ENCODE data around the gene USP5. TPM values are rescaled to one million over a fixed set of nuclear protein-coding genes. Genes with fewer than 3 reads are reported as not detected.

Gene USP5
- total RNA-seq, 2 experiments from 2014 or later, result 70.4 to 129 TPM

GRCh38 chr12:6915789-6916285 is 63.9 kb downstream of the USP5 start:
- no peak for TF ChIP-seq CTCF (conservative IDR thresholded peaks at IDR 0.05; ENCODE audit: low read length)
- no peak for TF ChIP-seq EZH2phosphoT487 (IDR thresholded peaks at IDR 0.05; ENCODE audit: borderline replicate concordance, low read depth, low read length)
- ChIA-PET CTCF (ENCODE audit: unreplicated experiment) (no interaction called here), POLR2A (interaction anchor here (1.3 kb wide), 1 partner anchor 28 kb away, joined by 4 read pairs; the partner anchor contains the start of gene RNU7-1)
- H3K4me2 ChIP-seq (ENCODE audit: low read length), result peak overlapping the region; percentile 73
- intact Hi-C loops (cut with micrococcal nuclease; ENCODE audit: unreplicated experiment), result loop anchor here (2.0 kb wide), 1 partner anchor 43 kb away; the partner anchor contains the start of gene SPSB2
- no peak overlapping the region for H3K27ac ChIP-seq (ENCODE audit: low read depth, low read length, poor library complexity, severe bottlenecking)
- DNase-seq (ENCODE audit: low spot score), result no peak
- H3K4me1 ChIP-seq (ENCODE audit: insufficient read depth, low read length, poor library complexity, severe bottlenecking), result peaks cover 48% of the 10 kb centered on the region
- no peaks in the 10 kb centered on the region for H3K9me2 ChIP-seq (ENCODE audit: insufficient read depth, low read length)
- BruUV-seq (replicated peaks), result no TSS peak
- no peaks in the 10 kb centered on the region for H3K9me3 ChIP-seq (ENCODE audit: low read length)
- H3K79me2 ChIP-seq (ENCODE audit: insufficient read depth, low read depth, low read length), result no peaks in the 10 kb centered on the region
- H4K20me1 ChIP-seq (ENCODE audit: insufficient read depth, low read length), result no peaks in the 10 kb centered on the region
- no peak overlapping the region for H2AFZ ChIP-seq (ENCODE audit: low read length)
- H3K36me3 ChIP-seq (ENCODE audit: insufficient read depth, low read length), result peaks cover 5% of the 10 kb centered on the region; the same call in 1 of the 2 replicates
- peak overlapping the region; percentile 71 for H3K4me3 ChIP-seq (ENCODE audit: low read depth, low read length, poor library complexity, severe bottlenecking)

Other genes starting within 250 kb of the USP5 start
- 287 and 319 TPM in 2 replicates for gene CHD4, start 244.8 kb upstream of the USP5 start, total RNA-seq (2014; rRNA removed; shearing (Covaris generic))
- gene CHD4, start 244.8 kb upstream of the USP5 start, total RNA-seq (2022), result 247 and 267 TPM in 2 replicates
- gene LPAR5, start 216.2 kb upstream of the USP5 start, total RNA-seq (2014; rRNA removed; shearing (Covaris generic)), result 7.7 and 14.4 TPM in 2 replicates
- 25.3 and 25.6 TPM in 2 replicates for gene LPAR5, start 216.2 kb upstream of the USP5 start, total RNA-seq (2022)
- gene ACRBP, start 204.7 kb upstream of the USP5 start, total RNA-seq (2014; rRNA removed; shearing (Covaris generic)), result 3.6 and 4.4 TPM in 2 replicates
- 9.3 and 9.4 TPM in 2 replicates for gene ACRBP, start 204.7 kb upstream of the USP5 start, total RNA-seq (2022)
- gene ING4, start 189.0 kb upstream of the USP5 start, total RNA-seq (2014; rRNA removed; shearing (Covaris generic)), result 27.1 and 38.1 TPM in 2 replicates
- 30.8 and 37.0 TPM in 2 replicates for gene ING4, start 189.0 kb upstream of the USP5 start, total RNA-seq (2022)
- gene ZNF384, start 162.8 kb upstream of the USP5 start, total RNA-seq (2014; rRNA removed; shearing (Covaris generic)), result 48.2 and 48.6 TPM in 2 replicates
- 95.5 and 109 TPM in 2 replicates for gene ZNF384, start 162.8 kb upstream of the USP5 start, total RNA-seq (2022)
- 0.98 and 1.2 TPM in 2 replicates for gene PIANP, start 151.3 kb upstream of the USP5 start, total RNA-seq (2014; rRNA removed; shearing (Covaris generic))
- 15.2 and 15.4 TPM in 2 replicates for gene PIANP, start 151.3 kb upstream of the USP5 start, total RNA-seq (2022)
- 64.8 and 71.2 TPM in 2 replicates for gene COPS7A, start 128.1 kb upstream of the USP5 start, total RNA-seq (2014; rRNA removed; shearing (Covaris generic))
- 51.1 and 53.8 TPM in 2 replicates for gene COPS7A, start 128.1 kb upstream of the USP5 start, total RNA-seq (2022)
- 87.3 and 96.2 TPM in 2 replicates for gene MLF2, start 99.0 kb upstream of the USP5 start, total RNA-seq (2014; rRNA removed; shearing (Covaris generic))
- 79.7 and 81.3 TPM in 2 replicates for gene MLF2, start 99.0 kb upstream of the USP5 start, total RNA-seq (2022)
- gene PTMS, start 85.8 kb upstream of the USP5 start, total RNA-seq (2014; rRNA removed; shearing (Covaris generic)), result 6.3 and 7.8 TPM in 2 replicates
- gene PTMS, start 85.8 kb upstream of the USP5 start, total RNA-seq (2022), result 9.8 and 11.8 TPM in 2 replicates
- 0.19 and 0.62 TPM in 2 replicates for gene LAG3, start 79.6 kb upstream of the USP5 start, total RNA-seq (2014; rRNA removed; shearing (Covaris generic))
- gene LAG3, start 79.6 kb upstream of the USP5 start, total RNA-seq (2022), result 0.26 TPM in 1 of 2 replicates, not detected in the other
- gene CD4, start 62.6 kb upstream of the USP5 start, total RNA-seq (2014; rRNA removed; shearing (Covaris generic)), result not detected in 2 replicates
- not detected in 2 replicates for gene CD4, start 62.6 kb upstream of the USP5 start, total RNA-seq (2022)
- gene GPR162, start 30.3 kb upstream of the USP5 start, total RNA-seq (2014; rRNA removed; shearing (Covaris generic)), result not detected in 2 replicates
- not detected in 2 replicates for gene GPR162, start 30.3 kb upstream of the USP5 start, total RNA-seq (2022)
- 0.54 and 1.0 TPM in 2 replicates for gene P3H3, start 23.7 kb upstream of the USP5 start, total RNA-seq (2014; rRNA removed; shearing (Covaris generic))
- 0.50 and 0.93 TPM in 2 replicates for gene P3H3, start 23.7 kb upstream of the USP5 start, total RNA-seq (2022)
- gene GNB3, start 11.2 kb upstream of the USP5 start, total RNA-seq (2014; rRNA removed; shearing (Covaris generic)), result 3.6 and 5.0 TPM in 2 replicates
- 20.4 and 23.7 TPM in 2 replicates for gene GNB3, start 11.2 kb upstream of the USP5 start, total RNA-seq (2022)
- gene CDCA3, start 864 bp upstream of the USP5 start, total RNA-seq (2014; rRNA removed; shearing (Covaris generic)), result 160 and 222 TPM in 2 replicates
- gene CDCA3, start 864 bp upstream of the USP5 start, total RNA-seq (2022), result 151 and 161 TPM in 2 replicates
- 596 and 608 TPM in 2 replicates for gene TPI1, start 15.4 kb downstream of the USP5 start, total RNA-seq (2014; rRNA removed; shearing (Covaris generic))
- 519 and 801 TPM in 2 replicates for gene TPI1, start 15.4 kb downstream of the USP5 start, total RNA-seq (2022)
- gene SPSB2, start 21.2 kb downstream of the USP5 start, total RNA-seq (2014; rRNA removed; shearing (Covaris generic)), result 7.8 and 8.3 TPM in 2 replicates
- 8.5 and 10.8 TPM in 2 replicates for gene SPSB2, start 21.2 kb downstream of the USP5 start, total RNA-seq (2022)
- 15.7 and 17.7 TPM in 2 replicates for gene LRRC23, start 52.7 kb downstream of the USP5 start, total RNA-seq (2014; rRNA removed; shearing (Covaris generic))
- 19.8 and 20.2 TPM in 2 replicates for gene LRRC23, start 52.7 kb downstream of the USP5 start, total RNA-seq (2022)
- gene ENO2, start 62.4 kb downstream of the USP5 start, total RNA-seq (2014; rRNA removed; shearing (Covaris generic)), result 24.9 and 29.3 TPM in 2 replicates
- gene ENO2, start 62.4 kb downstream of the USP5 start, total RNA-seq (2022), result 79.6 and 89.5 TPM in 2 replicates
- gene ATN1, start 75.8 kb downstream of the USP5 start, total RNA-seq (2014; rRNA removed; shearing (Covaris generic)), result 0.98 and 3.1 TPM in 2 replicates
- gene ATN1, start 75.8 kb downstream of the USP5 start, total RNA-seq (2022), result 4.9 and 6.7 TPM in 2 replicates
- not detected in 2 replicates for gene RNU7-1, start 91.7 kb downstream of the USP5 start, total RNA-seq (2014; rRNA removed; shearing (Covaris generic))
- not detected in 2 replicates for gene RNU7-1, start 91.7 kb downstream of the USP5 start, total RNA-seq (2022)
- 315 and 319 TPM in 2 replicates for gene C12orf57, start 91.9 kb downstream of the USP5 start, total RNA-seq (2014; rRNA removed; shearing (Covaris generic))
- 126 and 130 TPM in 2 replicates for gene C12orf57, start 91.9 kb downstream of the USP5 start, total RNA-seq (2022)
- gene PTPN6, start 99.2 kb downstream of the USP5 start, total RNA-seq (2014; rRNA removed; shearing (Covaris generic)), result 37.1 and 42.9 TPM in 2 replicates
- gene PTPN6, start 99.2 kb downstream of the USP5 start, total RNA-seq (2022), result 110 and 116 TPM in 2 replicates
- gene PHB2, start 118.5 kb downstream of the USP5 start, total RNA-seq (2014; rRNA removed; shearing (Covaris generic)), result 330 and 358 TPM in 2 replicates
- 379 and 412 TPM in 2 replicates for gene PHB2, start 118.5 kb downstream of the USP5 start, total RNA-seq (2022)
- gene EMG1, start 118.8 kb downstream of the USP5 start, total RNA-seq (2014; rRNA removed; shearing (Covaris generic)), result 60.4 and 61.7 TPM in 2 replicates
- gene EMG1, start 118.8 kb downstream of the USP5 start, total RNA-seq (2022), result 82.7 and 99.0 TPM in 2 replicates
- gene LPCAT3, start 166.3 kb downstream of the USP5 start, total RNA-seq (2014; rRNA removed; shearing (Covaris generic)), result 11.6 and 17.4 TPM in 2 replicates
- 29.7 TPM in 2 replicates for gene LPCAT3, start 166.3 kb downstream of the USP5 start, total RNA-seq (2022)
- gene C1S, start 208.6 kb downstream of the USP5 start, total RNA-seq (2014; rRNA removed; shearing (Covaris generic)), result 5.2 and 9.8 TPM in 2 replicates
- 3.6 and 5.2 TPM in 2 replicates for gene C1S, start 208.6 kb downstream of the USP5 start, total RNA-seq (2022)
- not detected in 2 replicates for gene C1R, start 240.3 kb downstream of the USP5 start, total RNA-seq (2014; rRNA removed; shearing (Covaris generic))
- gene C1R, start 240.3 kb downstream of the USP5 start, total RNA-seq (2022), result 0.30 TPM in 1 of 2 replicates, not detected in the other

Measured in OCI-LY7 (cell line).